SK-MEL-5 (cell line): ENCODE data around the gene EFCAB9. TPM values are rescaled to one million over a fixed set of nuclear protein-coding genes. Genes with fewer than 3 reads are reported as not detected.
A peak's percentile ranks its signal among the peaks of the same experiment; 100 is the strongest.
"Not testable (repeated sequence)": the region's sequence is repeated elsewhere in the genome, so short reads cannot be mapped to it uniquely, and the experiment has no call there.

Experiments
- DNase-seq: peaks from one replicate; pipeline ENCODE4 v3.0.0-alpha.2; 2016; ENCODE audit warnings: low read depth, low spot score
- in situ Hi-C: cut with HindIII; loops from 2 replicates; pipeline ENCODE4 v1.10.0; 2016; ENCODE audit warnings: low sequenced_read_pairs, high pct_unique_total_duplicates, low pct_unique_long_range_greater_than_20kb
- total RNA-seq: library from RNA; depleted of rRNA; stranded (reverse); fragments of >200 nt; shearing (Covaris generic); gene quantifications from 2 replicates; pipeline ENCODE4 v1.2.3, GENCODE V29; 2014

Gene EFCAB9
- total RNA-seq, 1 experiment from 2014 or later: not detected

- in situ Hi-C loops: no loop called here
- DNase-seq: peak; percentile 66
These were observed 14.7 kb upstream of the EFCAB9 start for GRCh38 chr5:172178991-172179989.

GRCh38 chr5:172180936-172181335 lies 13.0 kb upstream of the EFCAB9 start:
- no peak for DNase-seq
- in situ Hi-C loops: no loop called here

- no peak for DNase-seq
- in situ Hi-C loops: no loop called here
These were observed 11.7 kb upstream of the EFCAB9 start for GRCh38 chr5:172182291-172182690.

- DNase-seq: no peak
- in situ Hi-C loops: no loop called here
These were observed 10.1 kb upstream of the EFCAB9 start for GRCh38 chr5:172183881-172184280.

GRCh38 chr5:172185096-172185461 lies 8.9 kb upstream of the EFCAB9 start:
- in situ Hi-C loops: no loop called here
- DNase-seq: no peak

- in situ Hi-C loops: no loop called here
- no peak for DNase-seq
These were observed 7.8 kb upstream of the EFCAB9 start for GRCh38 chr5:172186114-172186695.

GRCh38 chr5:172187118-172188032 lies 6.6 kb upstream of the EFCAB9 start:
- peak; percentile 29 for DNase-seq
- in situ Hi-C loops: no loop called here

- DNase-seq: peak; percentile 83
- in situ Hi-C loops: no loop called here
These were observed 5.7 kb upstream of the EFCAB9 start, which contains the start of gene STK10 for GRCh38 chr5:172188033-172188892. Gene STK10 (minus strand): TSS chr5:172188224. CDS start chr5:172188042, 182 bp downstream.

- DNase-seq: peak; percentile 40
- in situ Hi-C loops: no loop called here
These were observed 4.9 kb upstream of the EFCAB9 start for GRCh38 chr5:172188893-172189692.

- in situ Hi-C loops: no loop called here
- DNase-seq: peak; percentile 45
These were observed 4.2 kb upstream of the EFCAB9 start for GRCh38 chr5:172189693-172190296.

- no peak for DNase-seq
- in situ Hi-C loops: no loop called here
These were observed 1.2 kb downstream of the EFCAB9 start for GRCh38 chr5:172194985-172195774.

- in situ Hi-C loops: not testable (repeated sequence)
These were observed 3.8 kb downstream of the EFCAB9 start for GRCh38 chr5:172197775-172198174.

GRCh38 chr5:172199446-172199845 lies 5.5 kb downstream of the EFCAB9 start:
- DNase-seq: no peak
- in situ Hi-C loops: no loop called here

More at GRCh38 chr5:172197775-172198174, 3.8 kb downstream of the EFCAB9 start:
- DNase-seq: not testable (repeated sequence)

GRCh38 chr5:172200476-172200875 lies 6.5 kb downstream of the EFCAB9 start:
- no peak for DNase-seq
- in situ Hi-C loops: no loop called here

- in situ Hi-C loops, DNase-seq: not testable (repeated sequence)
These were observed 12.0 kb downstream of the EFCAB9 start for GRCh38 chr5:172205984-172206383.
